ENCODE data around the gene GALNT2. TPM values are rescaled to one million over a fixed set of nuclear protein-coding genes. Genes with fewer than 3 reads are reported as not detected.

Gene GALNT2
- total and polyA plus RNA-seq, 2 of the 13 experiments (the other 11 are each of a cell fraction or from before 2014, with no cell fraction given), result 39.3 to 39.6 TPM

GRCh38 chr1:230309646-230310177 is 242.7 kb downstream of the GALNT2 start:
- peaks cover 2 to 15% of the 10 kb centered on the region in 2 experiments; a peak in 3 of 5 replicates for H3K27me3 ChIP-seq (ENCODE audit: control insufficient read depth in 1 of 2, insufficient read depth in 2 of 2, low read length in 2 of 2)
- no peaks in the 10 kb centered on the region for H3K36me3 ChIP-seq (replicated peaks in 1 of 2; ENCODE audit: control insufficient read depth in 1 of 2, insufficient read depth in 2 of 2, low read length in 2 of 2)
- no peak overlapping the region for H2AFZ ChIP-seq (ENCODE audit: low read length)
- H4K20me1 ChIP-seq (ENCODE audit: insufficient read depth, low read length), result no peaks in the 10 kb centered on the region
- ATAC-seq (peak; percentile 24; the same call in 2 of the 3 replicates), FAIRE-seq (no peak), DNase-seq (ENCODE audit: low spot score) (no peak)
- in situ Hi-C loops (cut with HindIII; ENCODE audit: extremely low pct_ligation_motif_present, low pct_unique_long_range_greater_than_20kb), result loop anchor here (5.0 to 10.0 kb wide), 2 partner anchors 335 to 647 kb away; no protein-coding TSS in a partner anchor
- H3K27ac ChIP-seq (ENCODE audit: extremely low read length, insufficient read depth, low read length), result no peak overlapping the region
- intact Hi-C loops (cut with micrococcal nuclease; ENCODE audit: unreplicated experiment), result loop anchor here (1.0 to 5.0 kb wide), 2 partner anchors 327 to 648 kb away; no protein-coding TSS in a partner anchor
- no peaks in the 10 kb centered on the region for H3K79me2 ChIP-seq (ENCODE audit: insufficient read depth, low read length)
- no peak overlapping the region for H3K9ac ChIP-seq (ENCODE audit: insufficient read depth, low read depth, low read length)
- CTCF ChIA-PET (ENCODE audit: low intra/inter-chr PET ratio, low total read pairs), result interaction anchor here (0.6 to 2.2 kb wide), 3 partner anchors 460 to 649 kb away, joined by 3 to 14 read pairs (median 13); no protein-coding TSS in a partner anchor
- H3K4me2 ChIP-seq (ENCODE audit: low read depth, low read length), result no peak overlapping the region
- 54% methylated on average over 15 of the region's 15 CpGs for WGBS (ENCODE audit: low lambda C conversion rate)
- no TSS peak for BruUV-seq (replicated peaks)
- POLR2A ChIA-PET, result no interaction called here
- 0 out of 2 replicates have a peak, but pooled peaks cover 5% of the 10 kb centered on the region for H3K4me1 ChIP-seq (ENCODE audit: insufficient read depth, low read length)
- no peak overlapping the region for H3K4me3 ChIP-seq (replicated peaks in 1 of 3; ENCODE audit: insufficient read depth in 1 of 3, low read depth in 2 of 3, low read length in 3 of 3)
- no peaks in the 10 kb centered on the region for H3K9me3 ChIP-seq (ENCODE audit: low read length)
- no peak for TF ChIP-seq ZFP91 (CRISPR knock-in tag; IDR thresholded peaks at IDR 0.05; ENCODE audit: borderline replicate concordance)
- no peak for TF ChIP-seq MYPOP (CRISPR knock-in tag; IDR thresholded peaks at IDR 0.05)
- no peak for TF ChIP-seq SOX6 (IDR thresholded peaks at IDR 0.05)
- no peak for TF ChIP-seq SOX6 (CRISPR knock-in tag; IDR thresholded peaks at IDR 0.05)
- TF ChIP-seq ZNF484 (CRISPR knock-in tag; IDR thresholded peaks at IDR 0.05; ENCODE audit: borderline replicate concordance, low read depth), result no peak
- no peak for TF ChIP-seq HDAC2 (CRISPR knock-in tag; IDR thresholded peaks at IDR 0.05)
- no peak for TF ChIP-seq ATF1 (CRISPR knock-in tag; IDR thresholded peaks at IDR 0.05)
- TF ChIP-seq NONO (IDR thresholded peaks at IDR 0.05), result no peak
- no peak for TF ChIP-seq NONO (CRISPR knock-in tag; conservative IDR thresholded peaks at IDR 0.05)
- TF ChIP-seq KLF15 (CRISPR knock-in tag; IDR thresholded peaks at IDR 0.05; ENCODE audit: borderline replicate concordance), result no peak
- no peak for TF ChIP-seq MIER2 (CRISPR knock-in tag; IDR thresholded peaks at IDR 0.05)
- no peak for TF ChIP-seq IRF9 (CRISPR knock-in tag; IDR thresholded peaks at IDR 0.05; ENCODE audit: borderline replicate concordance)
- no peak for TF ChIP-seq ZNF740 (CRISPR knock-in tag; IDR thresholded peaks at IDR 0.05)
- TF ChIP-seq BCL3 (CRISPR knock-in tag; IDR thresholded peaks at IDR 0.05), result no peak

Data from HepG2 (cell line).